Measurements from ENCODE around the gene MFGE8. TPM values are rescaled to one million over a fixed set of nuclear protein-coding genes. Genes with fewer than 3 reads are reported as not detected.
"Not testable (repeated sequence)": the region's sequence is repeated elsewhere in the genome, so short reads cannot be mapped to it uniquely, and the experiment has no call there.

MFGE8 gene
- polyA plus RNA-seq, 1 donor from 2014 or later: 1.1 TPM

DNA sequence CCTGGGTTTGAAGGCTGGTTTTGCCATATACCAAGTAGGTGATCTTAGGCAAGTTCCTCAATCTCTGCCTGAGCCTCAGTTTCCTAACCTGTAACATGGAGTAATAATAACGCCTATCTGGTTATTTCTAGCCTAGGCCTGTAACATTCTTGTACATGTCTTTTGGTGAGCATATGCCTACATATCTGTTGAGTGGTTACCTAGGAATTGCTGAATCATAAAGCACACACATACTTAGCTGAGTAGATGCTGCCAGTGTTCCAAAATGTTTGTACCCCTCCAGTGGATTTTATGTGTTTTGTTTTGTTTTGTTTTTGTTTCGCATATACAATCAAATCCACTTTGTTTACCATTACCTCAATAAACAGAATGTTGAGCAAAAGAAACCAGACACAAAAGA lies 17.4 kb upstream of the MFGE8 start:
- Histone ChIP-seq H3K4me2 (ENCODE audit: low read length) (no peak overlapping the region), H3K9me3 (ENCODE audit: low read length) (no peaks in the 10 kb centered on the region), H3K9me2 (ENCODE audit: insufficient read depth, low read length) (no peaks in the 10 kb centered on the region), H3K27ac (ENCODE audit: low read length) (no peak overlapping the region), H2AFZ (ENCODE audit: low read depth, low read length) (no peak overlapping the region), H4K20me1 (ENCODE audit: insufficient read depth) (no peaks in the 10 kb centered on the region), H3K9ac (ENCODE audit: low read length) (no peak overlapping the region), H3K4me3 (ENCODE audit: low read length) (no peak overlapping the region), H3K79me2 (replicated peaks; ENCODE audit: insufficient read depth, low read length) (no peaks in the 10 kb centered on the region), H3K27me3 (ENCODE audit: insufficient read depth, low read depth, low read length) (no peaks in the 10 kb centered on the region), H3F3A (ENCODE audit: insufficient read depth, low read length, poor library complexity, severe bottlenecking) (no peaks in the 10 kb centered on the region), H3K36me3 (ENCODE audit: insufficient read depth, low read length) (no peaks in the 10 kb centered on the region)
- TF ChIP-seq POLR2AphosphoS5 (IDR thresholded peaks at IDR 0.05) (no peak), RAD21 (conservative IDR thresholded peaks at IDR 0.05) (no peak), MXI1 (conservative IDR thresholded peaks at IDR 0.05; ENCODE audit: poor library complexity, severe bottlenecking) (no peak), TAF1 (IDR thresholded peaks at IDR 0.05; ENCODE audit: low read depth) (no peak), EP300 (conservative IDR thresholded peaks at IDR 0.05; ENCODE audit: poor library complexity, severe bottlenecking) (no peak), EZH2 (IDR thresholded peaks at IDR 0.05; ENCODE audit: borderline replicate concordance, insufficient read depth, low read length, poor library complexity, severe bottlenecking) (no peak), SMC3 (conservative IDR thresholded peaks at IDR 0.05; ENCODE audit: poor library complexity) (no peak)
- TF ChIP-seq, protein P1, sequence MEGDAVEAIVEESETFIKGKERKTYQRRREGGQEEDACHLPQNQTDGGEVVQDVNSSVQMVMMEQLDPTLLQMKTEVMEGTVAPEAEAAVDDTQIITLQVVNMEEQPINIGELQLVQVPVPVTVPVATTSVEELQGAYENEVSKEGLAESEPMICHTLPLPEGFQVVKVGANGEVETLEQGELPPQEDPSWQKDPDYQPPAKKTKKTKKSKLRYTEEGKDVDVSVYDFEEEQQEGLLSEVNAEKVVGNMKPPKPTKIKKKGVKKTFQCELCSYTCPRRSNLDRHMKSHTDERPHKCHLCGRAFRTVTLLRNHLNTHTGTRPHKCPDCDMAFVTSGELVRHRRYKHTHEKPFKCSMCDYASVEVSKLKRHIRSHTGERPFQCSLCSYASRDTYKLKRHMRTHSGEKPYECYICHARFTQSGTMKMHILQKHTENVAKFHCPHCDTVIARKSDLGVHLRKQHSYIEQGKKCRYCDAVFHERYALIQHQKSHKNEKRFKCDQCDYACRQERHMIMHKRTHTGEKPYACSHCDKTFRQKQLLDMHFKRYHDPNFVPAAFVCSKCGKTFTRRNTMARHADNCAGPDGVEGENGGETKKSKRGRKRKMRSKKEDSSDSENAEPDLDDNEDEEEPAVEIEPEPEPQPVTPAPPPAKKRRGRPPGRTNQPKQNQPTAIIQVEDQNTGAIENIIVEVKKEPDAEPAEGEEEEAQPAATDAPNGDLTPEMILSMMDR (IDR thresholded peaks at IDR 0.05; ENCODE audit: poor library complexity, severe bottlenecking): no peak
- TF ChIP-seq, protein P2, sequence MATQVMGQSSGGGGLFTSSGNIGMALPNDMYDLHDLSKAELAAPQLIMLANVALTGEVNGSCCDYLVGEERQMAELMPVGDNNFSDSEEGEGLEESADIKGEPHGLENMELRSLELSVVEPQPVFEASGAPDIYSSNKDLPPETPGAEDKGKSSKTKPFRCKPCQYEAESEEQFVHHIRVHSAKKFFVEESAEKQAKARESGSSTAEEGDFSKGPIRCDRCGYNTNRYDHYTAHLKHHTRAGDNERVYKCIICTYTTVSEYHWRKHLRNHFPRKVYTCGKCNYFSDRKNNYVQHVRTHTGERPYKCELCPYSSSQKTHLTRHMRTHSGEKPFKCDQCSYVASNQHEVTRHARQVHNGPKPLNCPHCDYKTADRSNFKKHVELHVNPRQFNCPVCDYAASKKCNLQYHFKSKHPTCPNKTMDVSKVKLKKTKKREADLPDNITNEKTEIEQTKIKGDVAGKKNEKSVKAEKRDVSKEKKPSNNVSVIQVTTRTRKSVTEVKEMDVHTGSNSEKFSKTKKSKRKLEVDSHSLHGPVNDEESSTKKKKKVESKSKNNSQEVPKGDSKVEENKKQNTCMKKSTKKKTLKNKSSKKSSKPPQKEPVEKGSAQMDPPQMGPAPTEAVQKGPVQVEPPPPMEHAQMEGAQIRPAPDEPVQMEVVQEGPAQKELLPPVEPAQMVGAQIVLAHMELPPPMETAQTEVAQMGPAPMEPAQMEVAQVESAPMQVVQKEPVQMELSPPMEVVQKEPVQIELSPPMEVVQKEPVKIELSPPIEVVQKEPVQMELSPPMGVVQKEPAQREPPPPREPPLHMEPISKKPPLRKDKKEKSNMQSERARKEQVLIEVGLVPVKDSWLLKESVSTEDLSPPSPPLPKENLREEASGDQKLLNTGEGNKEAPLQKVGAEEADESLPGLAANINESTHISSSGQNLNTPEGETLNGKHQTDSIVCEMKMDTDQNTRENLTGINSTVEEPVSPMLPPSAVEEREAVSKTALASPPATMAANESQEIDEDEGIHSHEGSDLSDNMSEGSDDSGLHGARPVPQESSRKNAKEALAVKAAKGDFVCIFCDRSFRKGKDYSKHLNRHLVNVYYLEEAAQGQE (IDR thresholded peaks at IDR 0.05; ENCODE audit: borderline replicate concordance): no peak

DNA sequence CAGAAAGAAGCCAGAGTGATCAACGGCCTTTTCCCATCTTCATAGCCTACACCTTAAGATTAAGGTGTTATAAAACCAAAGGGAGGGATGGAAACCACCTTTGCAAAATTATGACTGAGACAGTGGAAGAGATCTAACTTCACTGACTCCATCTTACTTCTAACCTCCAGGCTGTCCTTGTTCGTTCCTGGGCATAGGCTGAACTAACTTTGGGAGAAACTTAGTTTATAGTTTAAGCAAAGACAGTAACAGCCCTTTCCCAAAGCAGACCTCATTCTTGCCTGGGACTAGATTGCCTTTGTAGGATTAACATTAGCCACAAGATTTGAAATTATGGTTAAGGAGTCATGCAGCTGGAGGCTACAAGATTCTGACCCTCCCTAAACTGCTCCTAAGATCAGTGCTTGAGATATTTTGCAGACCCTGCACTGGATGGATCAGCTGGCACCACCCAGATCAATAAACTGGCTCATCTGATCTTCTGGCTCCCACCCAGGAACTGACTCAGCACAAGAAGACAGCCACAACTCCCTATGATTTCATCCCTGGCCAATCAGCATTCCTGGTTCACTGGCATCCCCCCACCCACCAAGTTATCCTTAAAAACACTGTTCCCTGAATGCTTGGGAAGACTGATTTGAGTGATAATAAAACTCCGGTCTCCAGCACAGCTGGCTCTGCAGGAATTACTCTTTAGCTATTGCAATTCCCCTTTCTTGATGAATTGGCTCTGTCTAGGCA lies 16.3 kb upstream of the MFGE8 start:
- H3K36me3 ChIP-seq (ENCODE audit: insufficient read depth, low read length); H3F3A ChIP-seq (ENCODE audit: insufficient read depth, low read length, poor library complexity, severe bottlenecking); H3K27me3 ChIP-seq (ENCODE audit: insufficient read depth, low read depth, low read length); H3K9me2 ChIP-seq (ENCODE audit: insufficient read depth, low read length); H3K79me2 ChIP-seq (replicated peaks; ENCODE audit: insufficient read depth, low read length); H3K9me3 ChIP-seq (ENCODE audit: low read length); H4K20me1 ChIP-seq (ENCODE audit: insufficient read depth); H3K4me2 ChIP-seq (ENCODE audit: low read length); H3K27ac ChIP-seq (ENCODE audit: low read length); H3K9ac ChIP-seq (ENCODE audit: low read length); H3K4me3 ChIP-seq (ENCODE audit: low read length); H2AFZ ChIP-seq (ENCODE audit: low read depth, low read length): not testable (repeated sequence)

DNA sequence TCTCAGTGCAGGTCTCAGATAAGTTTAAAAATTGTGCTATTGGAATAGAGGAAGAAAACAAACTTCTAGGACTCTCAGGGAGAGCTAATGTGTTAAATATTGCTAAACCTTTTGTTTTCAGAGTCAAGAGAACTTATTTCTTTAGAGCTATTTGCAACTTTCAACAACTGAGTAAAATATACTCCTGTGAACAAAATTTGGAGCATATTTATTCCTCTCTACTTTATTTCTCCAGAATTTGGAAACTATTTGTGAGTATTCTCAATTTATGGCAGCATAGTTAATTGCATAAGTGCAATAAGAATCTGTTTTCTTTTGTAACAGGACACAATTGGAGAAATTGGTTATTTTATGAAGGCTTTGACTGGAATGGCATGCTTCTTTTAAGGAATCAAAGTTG lies 15.0 kb upstream of the MFGE8 start:
- not testable (repeated sequence) for H4K20me1 ChIP-seq (ENCODE audit: insufficient read depth); H3K27ac ChIP-seq (ENCODE audit: low read length); H3K4me3 ChIP-seq (ENCODE audit: low read length); H3K79me2 ChIP-seq (replicated peaks; ENCODE audit: insufficient read depth, low read length); H3K27me3 ChIP-seq (ENCODE audit: insufficient read depth, low read depth, low read length); H3F3A ChIP-seq (ENCODE audit: insufficient read depth, low read length, poor library complexity, severe bottlenecking); H3K9me2 ChIP-seq (ENCODE audit: insufficient read depth, low read length); H3K36me3 ChIP-seq (ENCODE audit: insufficient read depth, low read length); H3K9ac ChIP-seq (ENCODE audit: low read length); H3K4me2 ChIP-seq (ENCODE audit: low read length); H3K9me3 ChIP-seq (ENCODE audit: low read length); H2AFZ ChIP-seq (ENCODE audit: low read depth, low read length)

DNA sequence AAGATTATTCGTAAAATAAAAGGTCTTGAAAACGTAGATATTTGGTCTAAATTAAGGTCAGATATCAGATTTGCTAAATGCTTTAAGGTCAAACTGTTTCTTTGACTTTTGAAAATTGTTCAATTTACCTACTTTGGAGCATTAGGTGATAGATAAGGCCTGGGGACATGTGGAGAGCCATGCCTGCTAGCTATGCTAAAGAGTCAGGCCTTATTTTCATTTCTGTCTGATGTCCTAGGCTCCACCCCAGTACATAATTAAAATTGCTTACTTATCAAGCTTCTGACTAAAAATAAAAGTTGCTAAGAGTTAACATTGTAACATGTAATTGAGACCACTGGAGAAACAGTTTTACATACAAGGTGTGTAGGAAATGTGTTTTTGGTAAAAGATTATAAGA lies 12.5 kb upstream of the MFGE8 start:
- not testable (repeated sequence) for H3K27ac ChIP-seq (ENCODE audit: low read length); H3K36me3 ChIP-seq (ENCODE audit: insufficient read depth, low read length); H3K4me3 ChIP-seq (ENCODE audit: low read length); H3K9me2 ChIP-seq (ENCODE audit: insufficient read depth, low read length); H3K79me2 ChIP-seq (replicated peaks; ENCODE audit: insufficient read depth, low read length); H2AFZ ChIP-seq (ENCODE audit: low read depth, low read length); H3K27me3 ChIP-seq (ENCODE audit: insufficient read depth, low read depth, low read length); H4K20me1 ChIP-seq (ENCODE audit: insufficient read depth); H3K9ac ChIP-seq (ENCODE audit: low read length); H3F3A ChIP-seq (ENCODE audit: insufficient read depth, low read length, poor library complexity, severe bottlenecking); H3K4me2 ChIP-seq (ENCODE audit: low read length); H3K9me3 ChIP-seq (ENCODE audit: low read length)

DNA sequence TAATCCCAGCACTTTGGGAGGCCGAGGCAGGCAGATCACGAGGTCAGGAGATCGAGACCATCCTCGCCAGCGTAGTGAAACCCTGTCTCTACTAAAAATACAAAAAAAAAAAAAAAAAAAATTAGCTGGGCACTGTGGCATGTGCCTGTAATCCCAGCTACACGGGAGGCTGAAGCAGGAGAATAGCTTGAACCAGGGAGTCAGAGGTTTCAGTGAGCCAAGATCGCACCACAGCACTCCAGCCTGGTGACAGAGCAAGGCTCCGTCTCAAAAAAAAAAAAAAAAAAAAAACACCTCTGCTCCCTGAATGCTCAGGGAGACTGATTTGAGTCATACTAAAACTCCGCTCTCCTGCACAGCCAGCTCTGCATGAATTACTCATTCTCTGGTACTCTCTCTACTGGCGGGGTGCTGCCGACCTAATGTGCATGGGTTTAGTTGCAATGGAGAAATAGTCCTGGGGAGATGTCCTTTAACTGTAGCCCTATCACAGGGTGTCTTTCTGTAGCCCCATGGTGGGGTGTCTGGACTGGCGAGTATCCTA lies 7.8 kb upstream of the MFGE8 start:
- not testable (repeated sequence) for H3K79me2 ChIP-seq (replicated peaks; ENCODE audit: insufficient read depth, low read length); H3K9ac ChIP-seq (ENCODE audit: low read length); H4K20me1 ChIP-seq (ENCODE audit: insufficient read depth); H3K4me3 ChIP-seq (ENCODE audit: low read length); H3K27me3 ChIP-seq (ENCODE audit: insufficient read depth, low read depth, low read length); H2AFZ ChIP-seq (ENCODE audit: low read depth, low read length); H3K9me2 ChIP-seq (ENCODE audit: insufficient read depth, low read length); H3K27ac ChIP-seq (ENCODE audit: low read length); H3K9me3 ChIP-seq (ENCODE audit: low read length); H3K36me3 ChIP-seq (ENCODE audit: insufficient read depth, low read length); H3F3A ChIP-seq (ENCODE audit: insufficient read depth, low read length, poor library complexity, severe bottlenecking); H3K4me2 ChIP-seq (ENCODE audit: low read length)
